GM23338 (cell line): Measurements from ENCODE around the gene SLC26A4. TPM values are rescaled to one million over a fixed set of nuclear protein-coding genes. Genes with fewer than 3 reads are reported as not detected.

Source experiments
- ATAC-seq: fragments of 200-7000 bp; cut with Tn5 transposase; 3 replicates; pipeline ENCODE4 v1.9.1; 2020
- DNase-seq: peaks from one replicate; pipeline ENCODE4 v3.0.0-alpha.2; 2015; ENCODE audit warnings: low spot score
- H2AFZ ChIP-seq: fragments of 200-600 bp; sonication (generic); 2 replicates; pipeline ENCODE4 v1.8.0; 2016; ENCODE audit warnings: antibody characterized with exemption, mild to moderate bottlenecking, moderate library complexity
- H3F3A ChIP-seq: fragments of 200-600 bp; sonication (generic); replicated peaks from 2 replicates; pipeline ENCODE4 v1.8.0; 2017; ENCODE audit warnings: antibody characterized with exemption, mixed run types, low read depth
- H3K27ac ChIP-seq: fragments of 200-600 bp; sonication (generic); 2 replicates; pipeline ENCODE4 v1.6.1; 2016; ENCODE audit warnings: low read depth
- H3K27me3 ChIP-seq: fragments of 200-600 bp; sonication (generic); 2 replicates; pipeline ENCODE4 v1.8.0; 2016; ENCODE audit warnings: mild to moderate bottlenecking, mixed run types, moderate library complexity; ENCODE audit not compliant: insufficient read depth
- H3K36me3 ChIP-seq: fragments of 200-600 bp; sonication (generic); 2 replicates; pipeline ENCODE4 v1.8.0; 2016; ENCODE audit warnings: mild to moderate bottlenecking; ENCODE audit not compliant: insufficient read depth
- H3K4me1 ChIP-seq: fragments of 200-600 bp; sonication (generic); 2 replicates; pipeline ENCODE4 v1.8.0; 2016; ENCODE audit warnings: mild to moderate bottlenecking, moderate library complexity; ENCODE audit not compliant: insufficient read depth
- H3K4me2 ChIP-seq: fragments of 200-600 bp; sonication (generic); 2 replicates; pipeline ENCODE4 v1.7.1; 2017; ENCODE audit warnings: mixed run types
- H3K4me3 ChIP-seq: fragments of 200-600 bp; sonication (generic); 2 replicates; pipeline ENCODE4 v1.6.1; 2016; ENCODE audit warnings: mixed run types
- H3K79me2 ChIP-seq: fragments of 200-600 bp; sonication (generic); replicated peaks from 2 replicates; pipeline ENCODE4 v1.8.0; 2017; ENCODE audit warnings: mild to moderate bottlenecking; ENCODE audit not compliant: insufficient read depth
- H3K9me2 ChIP-seq: fragments of 200-600 bp; sonication (generic); 2 replicates; pipeline ENCODE4 v1.8.0; 2017; ENCODE audit not compliant: insufficient read depth
- H4K20me1 ChIP-seq: fragments of 200-600 bp; sonication (generic); replicated peaks from 2 replicates; pipeline ENCODE4 v1.8.0; 2017; ENCODE audit warnings: mild to moderate bottlenecking; ENCODE audit not compliant: insufficient read depth
- H3K27ac Mint-ChIP-seq: 2 replicates; pipeline ENCODE4 v1.8.0; 2020; ENCODE audit warnings: inconsistent platforms, mild to moderate bottlenecking, moderate library complexity, mixed read lengths
- H3K27me3 Mint-ChIP-seq: 3 replicates; pipeline ENCODE4 v1.8.0; 2022; ENCODE audit warnings: low read depth, mild to moderate bottlenecking, moderate library complexity, mixed read lengths, inconsistent platforms; ENCODE audit not compliant: insufficient read depth, poor library complexity
- H3K36me3 Mint-ChIP-seq: 3 replicates; pipeline ENCODE4 v1.8.0; 2021; ENCODE audit warnings: low read depth, mild to moderate bottlenecking, inconsistent platforms, moderate library complexity, mixed read lengths
- H3K4me1 Mint-ChIP-seq: 3 replicates; pipeline ENCODE4 v1.8.0; 2020; ENCODE audit warnings: mild to moderate bottlenecking, inconsistent platforms, mixed read lengths
- H3K4me3 Mint-ChIP-seq: 3 replicates; pipeline ENCODE4 v1.8.0; 2021; ENCODE audit warnings: moderate library complexity, mild to moderate bottlenecking, inconsistent platforms, mixed read lengths
- H3K9me3 Mint-ChIP-seq: 3 replicates; pipeline ENCODE4 v1.8.0; 2020; ENCODE audit warnings: moderate library complexity, mild to moderate bottlenecking, inconsistent platforms, mixed read lengths
- CREB1 ChIP-seq: fragments of 250-450 bp; sonication (Bioruptor Pico); IDR thresholded peaks from 2 replicates; pipeline ENCODE4 v1.5.0; 2020; ENCODE audit warnings: low read depth, mild to moderate bottlenecking, moderate library complexity
- EZH2 ChIP-seq: fragments of 200-600 bp; sonication (generic); IDR thresholded peaks from one replicate; pipeline ENCODE4 v1.8.0; 2017; ENCODE audit warnings: antibody characterized with exemption, mild to moderate bottlenecking, low read depth; ENCODE audit not compliant: unreplicated experiment
- EZH2phosphoT487 ChIP-seq: fragments of 200-600 bp; sonication (generic); IDR thresholded peaks from one replicate; pipeline ENCODE4 v1.8.1; 2018; ENCODE audit warnings: antibody characterized with exemption; ENCODE audit not compliant: unreplicated experiment
- JUNB ChIP-seq: IDR thresholded peaks from one replicate; pipeline ENCODE4 v1.6.1; 2016; ENCODE audit warnings: antibody characterized with exemption; ENCODE audit not compliant: unreplicated experiment
- NANOG ChIP-seq: IDR thresholded peaks from 2 replicates; pipeline ENCODE4 v1.6.1; 2016; ENCODE audit warnings: antibody characterized with exemption, borderline replicate concordance
- POLR2AphosphoS5 ChIP-seq: IDR thresholded peaks from 2 replicates; pipeline ENCODE4 v1.6.1; 2016; ENCODE audit warnings: antibody characterized with exemption, low read depth
- STAT1 ChIP-seq: IDR thresholded peaks from one replicate; pipeline ENCODE4 v1.6.1; 2016; ENCODE audit warnings: antibody characterized with exemption; ENCODE audit not compliant: unreplicated experiment
- ZNF114 ChIP-seq: fragments of 250-450 bp; sonication (Bioruptor Pico); IDR thresholded peaks from 2 replicates; pipeline ENCODE4 v1.5.0; 2020; ENCODE audit warnings: mild to moderate bottlenecking, moderate library complexity
- ZNF331 ChIP-seq: fragments of 250-450 bp; sonication (Bioruptor Pico); IDR thresholded peaks from 2 replicates; pipeline ENCODE4 v1.5.0; 2020; ENCODE audit warnings: low read depth, mild to moderate bottlenecking, moderate library complexity
- polyA plus RNA-seq: library from polyadenylated mRNA; unstranded; fragments of >200 nt; fragmentation: Nextera tagmentation; extraction: Ambion mirVana; gene quantifications from 2 replicates; pipeline ENCODE4 v1.2.1, GENCODE V29; 2016
- total RNA-seq: library from RNA; depleted of rRNA; stranded (reverse); fragments of >200 nt; shearing (Covaris generic); gene quantifications from 2 replicates; pipeline ENCODE4 v1.2.3, GENCODE V29; 2014
- TF ChIP-seq, protein P1 (sequence below): IDR thresholded peaks from 2 replicates; pipeline ENCODE4 v1.6.1; 2016; ENCODE audit warnings: antibody characterized with exemption
- TF ChIP-seq, protein P2 (sequence below): IDR thresholded peaks from one replicate; pipeline ENCODE4 v1.6.1; 2018; ENCODE audit warnings: antibody characterized with exemption; ENCODE audit not compliant: unreplicated experiment

Gene SLC26A4
- total and polyA plus RNA-seq, 2 experiments from 2014 or later: 0.07 TPM; not detected in 1

DNA sequence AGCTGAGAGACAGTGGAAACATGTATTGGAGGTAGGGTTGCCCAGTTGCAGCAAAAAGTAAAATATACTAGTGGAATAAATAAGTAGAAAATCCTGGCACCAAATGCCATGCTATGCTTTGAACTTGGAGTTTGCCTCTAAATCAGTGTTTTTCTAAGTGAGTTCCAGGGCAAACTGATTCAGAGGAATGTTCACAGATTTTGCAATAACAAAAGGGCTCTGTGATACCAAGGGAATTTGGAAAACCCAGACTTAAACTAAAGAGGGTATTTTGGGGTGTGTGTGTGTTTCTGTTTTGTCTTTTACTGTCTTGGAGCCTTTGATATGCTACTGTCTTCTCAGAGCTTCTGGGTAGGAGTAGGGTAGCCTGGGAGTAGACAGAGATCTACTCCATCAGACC, 39.9 kb downstream of the SLC26A4 start:
- Mint-ChIP-seq H3K4me1 (peaks cover 8% of the 10 kb centered on the region), H3K36me3 (no peaks in the 10 kb centered on the region), H3K4me3 (no peak overlapping the region), H3K27me3 (no peaks in the 10 kb centered on the region), H3K27ac (no peak overlapping the region), H3K9me3 (no peaks in the 10 kb centered on the region)
- no peak overlapping the region for H3K4me3 ChIP-seq
- H4K20me1 ChIP-seq: no peaks in the 10 kb centered on the region
- H3K9me2 ChIP-seq: no peaks in the 10 kb centered on the region
- no peaks in the 10 kb centered on the region for H3K79me2 ChIP-seq
- H3K27me3 ChIP-seq: no peaks in the 10 kb centered on the region
- TF ChIP-seq EZH2 (no peak), POLR2AphosphoS5 (no peak)
- TF ChIP-seq, protein P1, sequence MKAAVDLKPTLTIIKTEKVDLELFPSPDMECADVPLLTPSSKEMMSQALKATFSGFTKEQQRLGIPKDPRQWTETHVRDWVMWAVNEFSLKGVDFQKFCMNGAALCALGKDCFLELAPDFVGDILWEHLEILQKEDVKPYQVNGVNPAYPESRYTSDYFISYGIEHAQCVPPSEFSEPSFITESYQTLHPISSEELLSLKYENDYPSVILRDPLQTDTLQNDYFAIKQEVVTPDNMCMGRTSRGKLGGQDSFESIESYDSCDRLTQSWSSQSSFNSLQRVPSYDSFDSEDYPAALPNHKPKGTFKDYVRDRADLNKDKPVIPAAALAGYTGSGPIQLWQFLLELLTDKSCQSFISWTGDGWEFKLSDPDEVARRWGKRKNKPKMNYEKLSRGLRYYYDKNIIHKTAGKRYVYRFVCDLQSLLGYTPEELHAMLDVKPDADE: no peak
- DNase-seq (peak; percentile 26), ATAC-seq (no peak)
- H3K4me2 ChIP-seq: no peak overlapping the region
- no peaks in the 10 kb centered on the region for H3F3A ChIP-seq
- H3K4me1 ChIP-seq: peaks cover 9% of the 10 kb centered on the region; the same call in 1 of the 2 replicates
- H3K36me3 ChIP-seq: no peaks in the 10 kb centered on the region
- H3K27ac ChIP-seq: no peak overlapping the region
- no peak overlapping the region for H2AFZ ChIP-seq

DNA sequence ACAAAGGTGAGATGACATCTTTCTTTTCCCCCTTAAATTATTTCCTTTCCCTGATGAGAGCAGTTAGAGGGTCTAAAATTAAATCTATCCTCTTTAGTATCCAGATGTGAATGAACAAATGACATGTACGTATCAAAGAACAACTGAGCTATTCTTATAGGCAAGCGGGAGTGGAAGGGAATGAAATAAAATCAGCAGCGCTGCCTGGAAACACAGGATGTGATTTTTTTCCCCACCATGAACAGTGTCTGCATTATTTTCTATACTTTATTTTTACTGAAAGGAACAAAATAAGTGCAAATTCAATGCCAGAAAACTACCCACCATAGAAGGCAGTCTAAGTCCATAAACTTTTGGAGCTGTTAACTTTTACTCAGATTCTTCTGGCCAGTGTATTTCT, 40.6 kb downstream of the SLC26A4 start:
- H3K4me1 ChIP-seq: peaks cover 9% of the 10 kb centered on the region; the same call in 1 of the 2 replicates
- H3K27ac Mint-ChIP-seq: no peak overlapping the region
- H3K27me3 Mint-ChIP-seq: no peaks in the 10 kb centered on the region
- no peak for DNase-seq
- no peak overlapping the region for H3K27ac ChIP-seq
- peaks cover 8% of the 10 kb centered on the region for H3K4me1 Mint-ChIP-seq
- no peak overlapping the region for H2AFZ ChIP-seq
- H3K9me2 ChIP-seq: no peaks in the 10 kb centered on the region
- H3K79me2 ChIP-seq: no peaks in the 10 kb centered on the region
- H3K36me3 Mint-ChIP-seq: no peaks in the 10 kb centered on the region
- no peaks in the 10 kb centered on the region for H3F3A ChIP-seq
- no peaks in the 10 kb centered on the region for H3K9me3 Mint-ChIP-seq
- H3K4me2 ChIP-seq: no peak overlapping the region
- no peaks in the 10 kb centered on the region for H3K27me3 ChIP-seq
- H3K4me3 Mint-ChIP-seq: no peak overlapping the region
- no peaks in the 10 kb centered on the region for H3K36me3 ChIP-seq
- no peaks in the 10 kb centered on the region for H4K20me1 ChIP-seq
- ATAC-seq: no peak
- H3K4me3 ChIP-seq: no peak overlapping the region
- TF ChIP-seq ZNF331 (CRISPR knock-in tag): no peak
- TF ChIP-seq, protein P1: no peak
- TF ChIP-seq EZH2phosphoT487: no peak
- no peak for TF ChIP-seq POLR2AphosphoS5
- no peak for TF ChIP-seq STAT1
- TF ChIP-seq CREB1 (CRISPR knock-in tag): no peak
- no peak for TF ChIP-seq JUNB
- TF ChIP-seq EZH2: no peak
- TF ChIP-seq, protein P2, sequence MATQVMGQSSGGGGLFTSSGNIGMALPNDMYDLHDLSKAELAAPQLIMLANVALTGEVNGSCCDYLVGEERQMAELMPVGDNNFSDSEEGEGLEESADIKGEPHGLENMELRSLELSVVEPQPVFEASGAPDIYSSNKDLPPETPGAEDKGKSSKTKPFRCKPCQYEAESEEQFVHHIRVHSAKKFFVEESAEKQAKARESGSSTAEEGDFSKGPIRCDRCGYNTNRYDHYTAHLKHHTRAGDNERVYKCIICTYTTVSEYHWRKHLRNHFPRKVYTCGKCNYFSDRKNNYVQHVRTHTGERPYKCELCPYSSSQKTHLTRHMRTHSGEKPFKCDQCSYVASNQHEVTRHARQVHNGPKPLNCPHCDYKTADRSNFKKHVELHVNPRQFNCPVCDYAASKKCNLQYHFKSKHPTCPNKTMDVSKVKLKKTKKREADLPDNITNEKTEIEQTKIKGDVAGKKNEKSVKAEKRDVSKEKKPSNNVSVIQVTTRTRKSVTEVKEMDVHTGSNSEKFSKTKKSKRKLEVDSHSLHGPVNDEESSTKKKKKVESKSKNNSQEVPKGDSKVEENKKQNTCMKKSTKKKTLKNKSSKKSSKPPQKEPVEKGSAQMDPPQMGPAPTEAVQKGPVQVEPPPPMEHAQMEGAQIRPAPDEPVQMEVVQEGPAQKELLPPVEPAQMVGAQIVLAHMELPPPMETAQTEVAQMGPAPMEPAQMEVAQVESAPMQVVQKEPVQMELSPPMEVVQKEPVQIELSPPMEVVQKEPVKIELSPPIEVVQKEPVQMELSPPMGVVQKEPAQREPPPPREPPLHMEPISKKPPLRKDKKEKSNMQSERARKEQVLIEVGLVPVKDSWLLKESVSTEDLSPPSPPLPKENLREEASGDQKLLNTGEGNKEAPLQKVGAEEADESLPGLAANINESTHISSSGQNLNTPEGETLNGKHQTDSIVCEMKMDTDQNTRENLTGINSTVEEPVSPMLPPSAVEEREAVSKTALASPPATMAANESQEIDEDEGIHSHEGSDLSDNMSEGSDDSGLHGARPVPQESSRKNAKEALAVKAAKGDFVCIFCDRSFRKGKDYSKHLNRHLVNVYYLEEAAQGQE: no peak
- TF ChIP-seq NANOG: no peak
- TF ChIP-seq ZNF114 (CRISPR knock-in tag): no peak
